GM23248 (cell line): ENCODE measurements around the gene CDC42SE2. TPM values are rescaled to one million over a fixed set of nuclear protein-coding genes. Genes with fewer than 3 reads are reported as not detected.

Experiments used
- DNase-seq: peaks from one replicate; pipeline ENCODE4 v3.0.0-alpha.2; 2015
- H2AFZ ChIP-seq: fragments of 200-600 bp; sonication (generic); 2 replicates; pipeline ENCODE4 v1.6.1; 2016; ENCODE audit warnings: antibody characterized with exemption
- H3F3A ChIP-seq: fragments of 200-600 bp; sonication (generic); 2 replicates; pipeline ENCODE4 v1.6.1; 2016; ENCODE audit warnings: mild to moderate bottlenecking, antibody characterized with exemption, mixed run types; ENCODE audit not compliant: insufficient read depth
- H3K27ac ChIP-seq: fragments of 200-600 bp; sonication (generic); 2 replicates; pipeline ENCODE4 v1.5.1; 2016; ENCODE audit warnings: mild to moderate bottlenecking
- H3K27me3 ChIP-seq: fragments of 200-600 bp; sonication (generic); replicated peaks from 2 replicates; pipeline ENCODE4 v1.6.1; 2016; ENCODE audit warnings: mild to moderate bottlenecking; ENCODE audit not compliant: insufficient read depth
- H3K36me3 ChIP-seq: fragments of 200-600 bp; sonication (generic); 2 replicates; pipeline ENCODE4 v1.6.1; 2016; ENCODE audit warnings: low read depth, mild to moderate bottlenecking
- H3K4me1 ChIP-seq: fragments of 200-600 bp; sonication (generic); 2 replicates; pipeline ENCODE4 v1.6.1; 2016; ENCODE audit warnings: mild to moderate bottlenecking; ENCODE audit not compliant: insufficient read depth
- H3K4me2 ChIP-seq: fragments of 200-600 bp; sonication (generic); one replicate; pipeline ENCODE4 v1.6.1; 2016; ENCODE audit warnings: mild to moderate bottlenecking; ENCODE audit not compliant: unreplicated experiment
- H3K4me3 ChIP-seq: fragments of 200-600 bp; sonication (generic); 2 replicates; pipeline ENCODE4 v1.5.1; 2016; ENCODE audit warnings: mild to moderate bottlenecking
- H3K79me2 ChIP-seq: fragments of 200-600 bp; sonication (generic); 2 replicates; pipeline ENCODE4 v1.6.1; 2016; ENCODE audit warnings: mild to moderate bottlenecking; ENCODE audit not compliant: insufficient read depth
- H3K9ac ChIP-seq: fragments of 200-600 bp; sonication (generic); 2 replicates; pipeline ENCODE4 v1.6.1; 2016; ENCODE audit warnings: mild to moderate bottlenecking
- H3K9me2 ChIP-seq: fragments of 200-600 bp; sonication (generic); 2 replicates; pipeline ENCODE4 v1.6.1; 2016; ENCODE audit warnings: mixed run types, mild to moderate bottlenecking, moderate library complexity; ENCODE audit not compliant: insufficient read depth
- H3K9me3 ChIP-seq: fragments of 200-600 bp; sonication (generic); one replicate; pipeline ENCODE4 v1.6.1; 2017; ENCODE audit warnings: low read depth
- H4K20me1 ChIP-seq: fragments of 200-600 bp; sonication (generic); 2 replicates; pipeline ENCODE4 v1.6.0; 2016; ENCODE audit not compliant: insufficient read depth
- EZH2 ChIP-seq: fragments of 200-600 bp; sonication (generic); IDR thresholded peaks from 2 replicates; pipeline ENCODE4 v1.6.1; 2018; ENCODE audit warnings: antibody characterized with exemption, mild to moderate bottlenecking; ENCODE audit not compliant: insufficient read depth, poor library complexity, severe bottlenecking
- EZH2phosphoT487 ChIP-seq: fragments of 200-600 bp; sonication (generic); IDR thresholded peaks from 2 replicates; pipeline ENCODE4 v1.6.1; 2018; ENCODE audit warnings: antibody characterized with exemption, moderate library complexity, mild to moderate bottlenecking, low read depth; ENCODE audit not compliant: insufficient read depth
- WGBS, 2 experiments: methylation state at CpG; one replicate each; pipeline ENCODE4 v1.1.6; 2015 to 2017; ENCODE audit warnings: low lambda C conversion rate in 2 of 2, low coverage in 1 of 2; ENCODE audit errors: missing lambda C conversion rate in 2 of 2; 5-methylcytosine and 5-hydroxymethylcytosine counted together
- in situ Hi-C: fragments of 300-500 bp; cut with MboI; formaldehyde crosslinking; loops from 2 replicates; pipeline ENCODE4 v1.15.0; 2020
- polyA plus RNA-seq: library from polyadenylated mRNA; unstranded; fragments of >200 nt; fragmentation: Nextera tagmentation; extraction: Ambion mirVana; gene quantifications from 2 replicates; pipeline ENCODE4 v1.2.1, GENCODE V29; 2016
- total RNA-seq: library from RNA; depleted of rRNA; stranded (reverse); fragments of >200 nt; shearing (Covaris generic); gene quantifications from 2 replicates; pipeline ENCODE4 v1.2.3, GENCODE V29; 2014

The CDC42SE2 gene
- total and polyA plus RNA-seq, 2 experiments from 2014 or later = 13.7 to 17.5 TPM

- H3F3A ChIP-seq = peaks cover 20% of the 10 kb centered on the region
- H3K27me3 ChIP-seq = no peaks in the 10 kb centered on the region
- no peak overlapping the region for H2AFZ ChIP-seq
- TF ChIP-seq EZH2 = no peak
- no peak for TF ChIP-seq EZH2phosphoT487
- no peak overlapping the region for H3K9ac ChIP-seq
- H3K27ac ChIP-seq = no peak overlapping the region
- H3K4me3 ChIP-seq = no peak overlapping the region
- in situ Hi-C loops = no loop called here
- no peaks in the 10 kb centered on the region for H3K79me2 ChIP-seq
- DNase-seq = no peak
- no peaks in the 10 kb centered on the region for H3K9me2 ChIP-seq
- H3K9me3 ChIP-seq = no peaks in the 10 kb centered on the region
- no peak overlapping the region for H3K4me2 ChIP-seq
- H4K20me1 ChIP-seq = no peaks in the 10 kb centered on the region
- peaks cover 17% of the 10 kb centered on the region for H3K4me1 ChIP-seq
- H3K36me3 ChIP-seq = no peaks in the 10 kb centered on the region
These were observed 18.5 kb upstream of the CDC42SE2 start for GRCh38 chr5:131245312-131245711.

- Histone ChIP-seq H3F3A (peaks cover 20% of the 10 kb centered on the region), H3K4me1 (peaks cover 17% of the 10 kb centered on the region), H3K4me2 (no peak overlapping the region), H3K4me3 (no peak overlapping the region), H3K36me3 (no peaks in the 10 kb centered on the region), H3K27ac (no peak overlapping the region), H3K9me3 (no peaks in the 10 kb centered on the region), H2AFZ (no peak overlapping the region), H3K27me3 (no peaks in the 10 kb centered on the region), H3K79me2 (no peaks in the 10 kb centered on the region), H4K20me1 (no peaks in the 10 kb centered on the region), H3K9me2 (no peaks in the 10 kb centered on the region), H3K9ac (no peak overlapping the region)
- in situ Hi-C loops = no loop called here
- TF ChIP-seq EZH2phosphoT487 (no peak), EZH2 (no peak)
- DNase-seq = no peak
- 87 to 91% methylated on average over 2 of the region's 2 CpGs for WGBS, 2 experiments
These were observed 17.9 kb upstream of the CDC42SE2 start for GRCh38 chr5:131245948-131246347.

- Histone ChIP-seq H3K36me3 (no peaks in the 10 kb centered on the region), H3K9me2 (no peaks in the 10 kb centered on the region), H3F3A (peaks cover 20% of the 10 kb centered on the region), H3K9ac (no peak overlapping the region), H3K9me3 (no peaks in the 10 kb centered on the region), H3K4me3 (no peak overlapping the region), H3K4me2 (no peak overlapping the region), H2AFZ (no peak overlapping the region), H3K79me2 (no peaks in the 10 kb centered on the region), H3K4me1 (peaks cover 17% of the 10 kb centered on the region), H4K20me1 (no peaks in the 10 kb centered on the region), H3K27me3 (no peaks in the 10 kb centered on the region), H3K27ac (no peak overlapping the region)
- no peak for TF ChIP-seq EZH2
- no peak for TF ChIP-seq EZH2phosphoT487
- peak; percentile 10 for DNase-seq
- 61 to 67% methylated on average over 4 of the region's 4 CpGs for WGBS, 2 experiments
- in situ Hi-C loops = no loop called here
These were observed 17.3 kb upstream of the CDC42SE2 start for GRCh38 chr5:131246504-131246903.

GRCh38 chr5:131250751-131251475 lies 12.9 kb upstream of the CDC42SE2 start:
- Histone ChIP-seq H3K9me3 (no peaks in the 10 kb centered on the region), H3K9me2 (no peaks in the 10 kb centered on the region), H3K36me3 (no peaks in the 10 kb centered on the region), H3K4me1 (no peaks in the 10 kb centered on the region), H3K27me3 (no peaks in the 10 kb centered on the region), H3K9ac (no peak overlapping the region), H3K4me2 (no peak overlapping the region), H3F3A (no peaks in the 10 kb centered on the region), H3K27ac (no peak overlapping the region), H3K79me2 (no peaks in the 10 kb centered on the region), H3K4me3 (no peak overlapping the region), H4K20me1 (no peaks in the 10 kb centered on the region), H2AFZ (no peak overlapping the region)
- in situ Hi-C loops = no loop called here
- DNase-seq = no peak
- TF ChIP-seq EZH2phosphoT487 (no peak), EZH2 (no peak)
- WGBS, 2 experiments = 73 to 74% methylated on average over 3 of the region's 3 CpGs
